GM12874 (cell line): ENCODE data around the gene CADPS2.

Source experiments
- TF ChIP-seq, protein P1 (sequence below): IDR thresholded peaks from 2 replicates; pipeline ENCODE4 v1.5.1; 2011; ENCODE audit warnings: low read depth, mild to moderate bottlenecking, control low read depth, low read length, moderate library complexity; ENCODE audit not compliant: insufficient read depth

The CADPS2 gene

DNA sequence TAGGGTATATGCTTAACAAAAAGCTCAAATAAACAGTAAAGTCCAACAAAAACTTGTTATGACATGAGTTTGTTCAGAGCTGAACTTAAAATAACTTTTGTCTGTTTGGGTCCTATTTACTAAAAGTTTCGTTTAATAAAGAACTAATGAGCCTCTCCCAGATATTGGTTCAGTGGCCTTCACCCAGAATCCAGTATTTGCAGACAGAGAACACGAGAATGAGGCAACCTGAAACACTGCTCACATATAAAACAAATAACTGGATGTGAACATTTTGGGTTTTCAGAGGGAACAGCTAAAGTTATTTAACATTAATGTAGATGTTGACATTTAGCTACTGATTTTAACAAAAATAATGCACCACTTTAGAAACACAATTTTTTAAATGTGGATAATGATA is 285.6 kb downstream of the CADPS2 start:
- TF ChIP-seq, protein P1, sequence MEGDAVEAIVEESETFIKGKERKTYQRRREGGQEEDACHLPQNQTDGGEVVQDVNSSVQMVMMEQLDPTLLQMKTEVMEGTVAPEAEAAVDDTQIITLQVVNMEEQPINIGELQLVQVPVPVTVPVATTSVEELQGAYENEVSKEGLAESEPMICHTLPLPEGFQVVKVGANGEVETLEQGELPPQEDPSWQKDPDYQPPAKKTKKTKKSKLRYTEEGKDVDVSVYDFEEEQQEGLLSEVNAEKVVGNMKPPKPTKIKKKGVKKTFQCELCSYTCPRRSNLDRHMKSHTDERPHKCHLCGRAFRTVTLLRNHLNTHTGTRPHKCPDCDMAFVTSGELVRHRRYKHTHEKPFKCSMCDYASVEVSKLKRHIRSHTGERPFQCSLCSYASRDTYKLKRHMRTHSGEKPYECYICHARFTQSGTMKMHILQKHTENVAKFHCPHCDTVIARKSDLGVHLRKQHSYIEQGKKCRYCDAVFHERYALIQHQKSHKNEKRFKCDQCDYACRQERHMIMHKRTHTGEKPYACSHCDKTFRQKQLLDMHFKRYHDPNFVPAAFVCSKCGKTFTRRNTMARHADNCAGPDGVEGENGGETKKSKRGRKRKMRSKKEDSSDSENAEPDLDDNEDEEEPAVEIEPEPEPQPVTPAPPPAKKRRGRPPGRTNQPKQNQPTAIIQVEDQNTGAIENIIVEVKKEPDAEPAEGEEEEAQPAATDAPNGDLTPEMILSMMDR = no peak

DNA sequence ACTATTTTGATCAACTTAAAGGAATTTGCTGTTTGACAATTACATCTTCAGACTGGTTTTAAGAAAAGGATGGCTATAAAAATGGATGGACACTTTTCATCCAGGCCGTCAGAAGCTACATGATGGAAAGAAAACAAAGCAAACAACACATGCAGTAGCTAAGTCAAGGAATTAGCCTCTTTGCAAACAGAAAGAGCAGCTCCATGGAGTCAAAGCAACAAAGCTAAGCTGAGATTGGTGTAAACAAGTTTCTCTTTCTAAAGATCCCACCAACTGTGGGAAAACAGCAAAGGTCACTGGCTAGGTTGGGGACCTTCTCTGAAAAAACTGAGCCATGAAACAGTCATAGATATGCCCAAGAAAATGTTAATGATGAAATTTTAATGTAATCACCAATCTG is 286.2 kb downstream of the CADPS2 start:
- TF ChIP-seq, protein P1 = no peak

DNA sequence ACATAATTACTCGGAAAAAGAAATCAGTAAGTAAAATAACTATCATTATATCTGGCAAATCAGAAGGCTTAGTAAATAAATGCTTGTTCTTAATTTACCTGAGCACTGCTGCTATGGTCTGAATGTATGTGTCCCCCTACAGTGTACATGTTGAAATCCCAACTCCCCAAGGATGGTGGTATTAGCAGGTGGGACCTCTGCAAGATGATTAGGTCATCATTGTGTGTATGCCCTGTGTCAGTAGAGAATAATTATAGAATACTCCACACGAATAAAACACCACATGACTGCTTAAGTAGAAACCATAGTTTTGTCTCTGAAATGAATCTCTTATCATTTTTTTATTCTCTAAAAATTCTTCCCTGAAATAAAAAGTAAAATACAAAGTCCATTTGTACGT is 289.0 kb downstream of the CADPS2 start:
- TF ChIP-seq, protein P1 = no peak

DNA sequence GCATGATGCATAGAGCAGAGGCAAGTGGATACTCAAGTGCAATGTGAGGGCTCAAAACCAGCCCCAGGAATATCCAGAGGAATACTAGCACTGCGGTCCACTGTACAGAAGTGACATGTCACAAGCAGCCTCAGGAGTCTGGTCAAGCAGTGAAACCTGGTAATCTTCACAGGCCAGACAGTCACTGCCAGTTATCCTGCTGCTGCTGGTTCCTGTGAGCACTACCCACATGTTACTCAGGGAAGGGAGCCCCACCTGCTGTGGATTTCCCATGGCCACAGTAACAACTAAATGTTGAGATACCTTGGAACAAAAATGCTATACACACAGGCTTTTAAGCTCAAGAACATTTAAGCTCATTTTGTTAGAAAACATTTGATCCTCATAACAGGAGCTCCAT is 290.4 kb downstream of the CADPS2 start:
- TF ChIP-seq, protein P1 = no peak

DNA sequence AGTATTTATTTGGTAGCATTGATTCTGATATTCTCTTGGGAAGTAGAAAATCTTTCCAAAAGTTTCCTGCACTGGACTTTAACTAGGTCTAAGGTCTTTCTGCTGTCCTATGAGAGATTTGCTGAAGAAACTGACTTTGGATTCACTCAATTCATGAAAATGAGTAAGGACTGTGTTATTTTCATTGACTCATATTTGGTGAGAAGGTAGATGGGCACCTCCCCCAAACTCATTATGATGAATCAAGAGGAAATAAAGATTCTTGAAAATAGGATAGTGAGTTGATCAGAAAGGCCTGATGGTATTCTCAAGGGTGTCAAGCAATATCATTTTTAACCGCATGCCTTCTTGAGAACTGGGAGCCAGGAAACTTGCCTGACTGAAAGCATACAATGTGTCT is 297.6 kb downstream of the CADPS2 start:
- TF ChIP-seq, protein P1 = no peak

DNA sequence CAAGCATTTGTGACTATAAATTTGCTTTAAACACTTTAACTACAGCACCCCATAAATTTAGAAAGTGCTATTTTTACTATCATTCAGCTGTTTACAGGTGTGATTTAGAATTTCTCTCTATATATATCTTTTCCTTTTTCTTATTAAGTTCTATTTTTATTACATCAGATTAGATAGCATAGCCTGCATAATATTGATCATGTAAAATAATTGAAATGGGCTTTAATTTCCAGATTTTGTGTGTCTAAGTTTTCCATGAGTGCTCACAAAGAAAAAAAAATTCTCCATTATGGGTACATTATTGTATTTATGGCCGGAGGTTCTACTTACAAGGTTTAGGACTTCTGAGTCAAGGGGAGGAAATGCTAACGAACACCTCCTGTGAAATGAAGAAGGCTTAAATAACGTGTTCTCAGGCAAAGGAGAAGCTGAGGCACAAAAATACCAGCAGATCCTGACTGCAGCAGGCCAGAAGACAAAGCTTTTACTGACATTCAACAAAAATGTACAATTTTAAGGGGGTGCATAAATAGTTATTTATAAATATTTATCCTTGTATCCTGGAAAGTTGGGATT is 301.5 kb downstream of the CADPS2 start:
- TF ChIP-seq, protein P1 = no peak

DNA sequence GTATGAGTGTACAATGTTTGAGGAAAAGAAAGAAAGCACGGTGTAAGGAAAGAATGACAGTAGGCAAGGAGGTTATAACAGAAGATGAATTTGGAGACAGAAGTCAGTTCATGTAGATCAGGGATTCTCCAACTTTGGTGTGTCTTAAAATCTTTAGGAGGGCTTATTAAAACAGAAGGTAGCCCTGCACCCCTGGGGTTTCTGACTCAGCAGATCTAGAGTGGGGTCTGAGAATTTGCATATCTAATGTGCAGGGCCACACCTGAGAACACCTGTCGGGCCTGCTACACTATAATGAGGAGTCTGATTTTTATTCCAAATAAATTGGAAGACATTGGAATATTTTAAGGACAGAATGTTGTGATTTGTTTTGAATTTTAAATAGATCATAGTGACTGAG is 307.9 kb downstream of the CADPS2 start:
- TF ChIP-seq, protein P1 = no peak
